GM20000 (cell line): Measurements from ENCODE around the gene ARRB1.

Experiments used
- DNase-seq: peaks from one replicate; pipeline ENCODE4 v3.0.0; 2012; ENCODE audit warnings: low spot score
- TF ChIP-seq, protein P1 (sequence below): IDR thresholded peaks from 2 replicates; pipeline ENCODE4 v1.5.1; 2012; ENCODE audit warnings: mild to moderate bottlenecking, control low read depth; ENCODE audit errors: extremely low read depth, missing control alignments

The ARRB1 gene

DNA sequence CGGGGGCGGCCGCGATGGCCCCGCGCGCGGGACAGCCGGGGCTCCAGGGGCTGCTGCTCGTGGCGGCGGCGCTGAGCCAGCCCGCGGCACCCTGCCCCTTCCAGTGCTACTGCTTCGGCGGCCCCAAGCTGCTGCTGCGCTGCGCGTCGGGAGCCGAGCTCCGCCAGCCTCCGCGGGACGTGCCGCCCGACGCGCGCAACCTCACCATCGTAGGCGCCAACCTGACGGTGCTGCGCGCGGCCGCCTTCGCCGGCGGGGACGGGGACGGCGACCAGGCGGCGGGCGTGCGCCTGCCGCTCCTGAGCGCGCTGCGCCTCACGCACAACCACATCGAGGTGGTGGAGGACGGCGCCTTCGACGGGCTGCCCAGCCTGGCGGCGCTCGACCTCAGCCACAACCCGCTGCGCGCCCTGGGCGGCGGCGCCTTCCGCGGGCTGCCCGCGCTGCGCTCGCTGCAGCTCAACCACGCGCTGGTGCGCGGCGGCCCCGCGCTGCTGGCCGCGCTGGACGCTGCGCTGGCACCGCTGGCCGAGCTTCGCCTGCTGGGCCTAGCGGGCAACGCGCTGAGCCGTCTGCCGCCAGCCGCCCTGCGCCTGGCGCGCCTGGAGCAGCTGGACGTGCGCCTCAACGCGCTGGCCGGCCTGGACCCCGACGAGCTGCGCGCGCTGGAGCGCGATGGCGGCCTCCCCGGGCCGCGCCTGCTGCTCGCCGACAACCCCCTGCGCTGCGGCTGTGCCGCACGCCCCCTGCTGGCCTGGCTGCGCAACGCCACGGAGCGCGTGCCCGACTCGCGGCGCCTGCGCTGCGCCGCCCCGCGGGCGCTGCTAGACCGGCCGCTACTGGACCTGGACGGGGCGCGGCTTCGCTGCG is 110.2 kb downstream of the ARRB1 start:
- TF ChIP-seq, protein P1, sequence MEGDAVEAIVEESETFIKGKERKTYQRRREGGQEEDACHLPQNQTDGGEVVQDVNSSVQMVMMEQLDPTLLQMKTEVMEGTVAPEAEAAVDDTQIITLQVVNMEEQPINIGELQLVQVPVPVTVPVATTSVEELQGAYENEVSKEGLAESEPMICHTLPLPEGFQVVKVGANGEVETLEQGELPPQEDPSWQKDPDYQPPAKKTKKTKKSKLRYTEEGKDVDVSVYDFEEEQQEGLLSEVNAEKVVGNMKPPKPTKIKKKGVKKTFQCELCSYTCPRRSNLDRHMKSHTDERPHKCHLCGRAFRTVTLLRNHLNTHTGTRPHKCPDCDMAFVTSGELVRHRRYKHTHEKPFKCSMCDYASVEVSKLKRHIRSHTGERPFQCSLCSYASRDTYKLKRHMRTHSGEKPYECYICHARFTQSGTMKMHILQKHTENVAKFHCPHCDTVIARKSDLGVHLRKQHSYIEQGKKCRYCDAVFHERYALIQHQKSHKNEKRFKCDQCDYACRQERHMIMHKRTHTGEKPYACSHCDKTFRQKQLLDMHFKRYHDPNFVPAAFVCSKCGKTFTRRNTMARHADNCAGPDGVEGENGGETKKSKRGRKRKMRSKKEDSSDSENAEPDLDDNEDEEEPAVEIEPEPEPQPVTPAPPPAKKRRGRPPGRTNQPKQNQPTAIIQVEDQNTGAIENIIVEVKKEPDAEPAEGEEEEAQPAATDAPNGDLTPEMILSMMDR: peak; percentile 100
- peak; percentile 99 for DNase-seq

DNA sequence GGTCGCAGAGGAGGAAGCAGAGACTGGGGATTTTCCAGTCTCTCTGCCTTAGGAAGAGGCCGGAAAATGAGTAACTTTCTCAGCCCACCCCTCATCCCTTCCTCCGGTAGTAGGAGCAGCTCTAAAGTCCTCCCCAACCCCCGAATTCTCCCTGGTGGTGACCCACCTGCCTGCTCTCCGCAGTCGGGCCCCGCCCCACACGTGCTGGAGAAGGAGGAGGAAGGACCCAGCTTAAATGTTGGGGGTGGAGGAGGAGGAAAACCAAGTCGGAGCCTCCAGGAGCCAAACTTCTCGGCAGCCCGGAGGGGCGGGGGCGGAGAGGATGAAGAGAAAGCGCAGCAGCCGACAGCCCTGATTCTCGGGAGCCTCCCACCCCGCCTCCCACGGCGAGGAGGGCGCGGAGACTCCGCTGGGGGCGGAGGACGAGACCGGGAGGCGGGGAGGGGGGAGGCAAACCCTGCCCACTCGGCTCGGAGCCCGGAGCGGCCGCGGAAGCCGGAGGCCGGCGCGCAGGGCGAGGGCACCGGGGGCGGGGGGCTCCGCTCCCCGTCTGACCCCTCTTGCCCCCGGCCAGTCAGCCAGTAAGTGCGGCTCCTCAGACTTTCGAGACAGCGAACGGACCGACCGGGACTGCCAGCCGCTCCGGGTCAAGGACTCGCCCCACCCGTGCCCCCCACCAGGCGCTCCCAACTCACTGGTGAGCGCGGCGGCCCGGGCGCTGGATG is 111.0 kb downstream of the ARRB1 start, which contains the start of gene TPBGL:
TSS of gene TPBGL (plus strand) at position 464 of the 725 bp plus-strand sequence. CDS start 276 bp downstream, outside the sequence.
- TF ChIP-seq, protein P1: no peak
- DNase-seq: peak; percentile 59

DNA sequence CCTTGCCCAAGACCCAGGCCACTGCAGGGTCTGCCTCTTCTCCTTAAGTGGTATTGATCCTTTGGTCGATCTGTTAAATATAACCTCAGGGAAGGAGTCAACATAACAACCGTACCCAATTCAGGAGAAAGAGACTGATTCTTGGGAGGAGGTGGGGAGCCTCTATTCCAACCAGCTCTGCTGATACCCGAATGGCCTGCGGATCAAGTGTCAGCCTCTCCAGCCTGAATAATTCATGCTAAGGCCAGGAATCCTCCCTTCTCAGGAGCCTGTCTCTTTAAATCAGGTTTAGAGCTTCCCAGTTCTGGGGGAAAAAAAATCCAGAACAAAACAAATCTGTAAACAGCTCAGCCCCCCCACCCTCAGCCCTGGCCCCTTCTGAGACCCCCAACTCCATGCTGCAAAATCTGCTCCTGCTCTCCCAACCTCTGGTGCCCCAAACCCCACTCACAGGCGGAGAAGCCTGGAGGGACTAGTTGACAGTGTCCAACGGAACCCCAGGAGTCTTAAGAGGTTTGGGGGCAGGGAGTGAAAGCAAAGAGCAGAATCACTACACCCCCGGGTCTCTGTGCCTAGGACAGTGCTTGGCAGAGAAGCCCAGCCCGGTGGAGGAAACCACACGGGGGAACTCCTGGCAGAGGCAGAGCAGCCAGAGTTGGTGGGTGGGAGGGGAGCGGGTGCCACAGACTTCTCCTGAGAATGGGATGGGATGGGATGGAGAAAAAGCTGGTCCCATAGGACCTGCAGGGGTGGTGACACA is 111.8 kb downstream of the ARRB1 start:
- TF ChIP-seq, protein P1: no peak
- no peak for DNase-seq

DNA sequence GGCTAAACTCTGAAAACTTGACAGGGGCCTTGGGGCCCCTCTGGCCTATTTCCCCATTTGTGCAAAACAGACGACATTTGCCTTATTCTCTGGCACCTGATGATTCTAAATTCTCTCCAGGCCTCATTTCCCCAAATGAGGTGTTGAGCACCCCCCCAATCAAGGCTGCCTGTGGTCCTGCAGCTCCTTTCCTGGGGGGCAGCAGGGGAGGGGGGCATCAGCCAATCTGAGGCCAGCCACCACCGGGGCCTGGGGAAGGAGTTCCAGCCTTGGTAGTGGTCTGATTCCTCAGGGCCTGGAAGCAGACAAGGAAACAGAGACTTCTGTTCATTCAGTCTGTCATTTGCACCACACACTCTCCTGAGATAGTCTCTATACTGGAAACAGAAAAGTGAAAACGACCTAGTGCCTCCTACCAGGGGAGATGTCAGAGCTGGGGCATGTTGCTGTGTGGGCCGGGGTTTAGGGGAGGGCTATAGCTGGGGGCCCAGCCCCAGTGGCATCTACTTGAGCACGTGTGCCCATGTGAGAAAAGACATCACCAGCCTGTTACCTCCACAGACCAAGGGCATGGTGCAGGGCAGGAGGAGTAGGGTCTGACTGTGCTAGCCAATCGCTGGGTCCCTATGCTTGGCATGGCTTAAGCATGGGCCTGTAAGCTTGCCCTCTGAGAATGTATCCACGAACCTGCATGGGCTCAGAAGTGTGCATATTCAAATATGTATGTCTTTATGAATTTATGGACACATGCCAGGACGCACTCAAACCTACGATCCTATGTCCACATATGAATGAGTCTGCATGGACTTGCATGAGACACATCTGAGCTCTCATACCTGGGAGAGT is 112.6 kb downstream of the ARRB1 start:
- TF ChIP-seq, protein P1: no peak
- no peak for DNase-seq

DNA sequence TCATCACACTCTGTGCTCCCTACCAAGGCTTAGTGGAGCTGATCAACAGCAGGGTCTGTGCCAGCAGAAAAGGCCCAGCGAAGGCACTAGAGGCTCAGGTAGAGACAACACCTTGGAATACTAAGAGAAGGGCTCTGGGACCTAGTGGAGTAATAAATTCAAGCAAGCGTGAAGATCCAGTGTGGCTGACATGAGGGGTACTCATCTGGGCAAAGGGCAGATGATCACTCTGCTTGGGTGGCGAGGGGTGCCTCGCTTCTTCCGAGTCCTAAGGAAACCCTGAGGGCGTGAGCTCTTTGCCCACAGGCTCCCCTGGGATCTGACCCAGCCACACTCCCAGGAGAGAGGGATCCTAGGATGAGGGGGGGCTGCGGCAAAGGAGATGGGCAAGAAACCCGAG is 114.4 kb downstream of the ARRB1 start:
- TF ChIP-seq, protein P1: no peak
- DNase-seq: no peak

DNA sequence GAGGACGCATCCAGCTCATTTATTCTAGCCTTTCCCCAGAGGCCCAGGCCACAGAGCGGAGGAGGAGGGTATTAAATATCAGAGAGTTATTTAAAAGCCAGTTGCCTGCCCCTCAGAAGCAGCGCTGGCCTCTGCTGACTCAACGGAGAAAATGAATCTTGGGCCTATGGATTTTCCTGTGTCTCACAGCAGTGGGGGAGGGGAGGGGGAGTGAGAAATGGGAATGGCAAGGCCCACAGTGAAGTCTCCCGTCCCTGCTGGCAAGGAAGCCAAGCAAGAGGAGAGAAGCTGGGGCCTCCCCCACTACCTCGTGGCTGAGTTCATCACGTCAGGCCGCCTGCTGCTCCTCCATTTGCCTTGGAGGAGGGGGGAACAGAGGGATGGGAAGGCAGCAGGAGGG is 115.4 kb downstream of the ARRB1 start:
- no peak for DNase-seq

More for the DNA sequence above, 115.4 kb downstream of the ARRB1 start:
- TF ChIP-seq, protein P1: no peak
